ENCODE data around the gene DCP2.

- TF ChIP-seq CTCF (IDR thresholded peaks at IDR 0.05) (no peak), POLR2A (IDR thresholded peaks at IDR 0.05) (no peak), POLR2AphosphoS5 (IDR thresholded peaks at IDR 0.05) (no peak)
Observed at GRCh38 chr5:113035096-113035495, 58.5 kb downstream of the DCP2 start.

Data from breast epithelium (tissue), 3 donors.